IMR-90 (cell line): ENCODE measurements around the gene CD44. TPM values are rescaled to one million over a fixed set of nuclear protein-coding genes. Genes with fewer than 3 reads are reported as not detected.
A peak's percentile ranks its signal among the peaks of the same experiment; 100 is the strongest.

Source experiments
- ATAC-seq: fragments of 200-7000 bp; cut with Tn5 transposase; 2 replicates; pipeline ENCODE4 v1.9.1; 2020; ENCODE audit warnings: low read depth, mild to moderate bottlenecking, moderate library complexity
- BruUV-seq: library from RNA; stranded (reverse); fragments of 400-500 nt; replicated peaks from 2 replicates; lab custom pipeline; 2021; lab: Mats Ljungman, UMichigan
- CTCF ChIA-PET: fragments of 300-600 bp; formaldehyde crosslinking; extraction: SDS; loops from one replicate; lab custom pipeline; 2021; ENCODE audit warnings: antibody characterized with exemption; lab: Yijun Ruan, JAX
- POLR2A ChIA-PET: fragments of 300-600 bp; sonication (Branson Sonifier 250); formaldehyde crosslinking; loops from one replicate; lab custom pipeline; 2022; ENCODE audit warnings: antibody characterized with exemption; ENCODE audit not compliant: unreplicated experiment; lab: Charles Lee
- DNase-seq: peaks from one replicate; pipeline ENCODE4 v3.0.0; 2013
- H2AFZ ChIP-seq: replicated peaks from 2 replicates; pipeline ENCODE3; 2013; ENCODE audit warnings: low read length, mild to moderate bottlenecking; ENCODE audit not compliant: poor library complexity
- H2AK5ac ChIP-seq: 2 replicates; pipeline ENCODE4 v1.6.1; 2013; ENCODE audit warnings: low read depth, low read length, inconsistent platforms
- H2AK9ac ChIP-seq: replicated peaks from 2 replicates; pipeline ENCODE3; 2013; ENCODE audit warnings: mild to moderate bottlenecking, low read depth, low read length, moderate library complexity; ENCODE audit not compliant: poor library complexity
- H2BK120ac ChIP-seq: 2 replicates; pipeline ENCODE4 v1.6.1; 2013; ENCODE audit warnings: low read depth, low read length, inconsistent platforms
- H2BK15ac ChIP-seq: 3 replicates; pipeline ENCODE4 v1.6.1; 2013; ENCODE audit warnings: low read depth, low read length, inconsistent platforms
- H2BK20ac ChIP-seq: 2 replicates; pipeline ENCODE4 v1.6.1; 2013; ENCODE audit warnings: low read depth, mild to moderate bottlenecking, inconsistent platforms, low read length, moderate library complexity
- H2BK5ac ChIP-seq: 2 replicates; pipeline ENCODE4 v1.6.1; 2013; ENCODE audit warnings: mild to moderate bottlenecking, low read depth, low read length, inconsistent platforms; ENCODE audit not compliant: poor library complexity, severe bottlenecking
- H3K14ac ChIP-seq: replicated peaks from 2 replicates; pipeline ENCODE4 v1.6.1; 2013; ENCODE audit warnings: low read depth, low read length, inconsistent platforms
- H3K18ac ChIP-seq: 2 replicates; pipeline ENCODE4 v1.6.1; 2013; ENCODE audit warnings: low read depth, low read length, control low read depth
- H3K23ac ChIP-seq: 2 replicates; pipeline ENCODE4 v1.6.1; 2013; ENCODE audit warnings: low read depth, low read length, inconsistent platforms
- H3K27ac ChIP-seq: 2 replicates; pipeline ENCODE4 v1.5.1; 2013; ENCODE audit warnings: mild to moderate bottlenecking, control low read depth, low read length; ENCODE audit not compliant: insufficient read depth
- H3K27me3 ChIP-seq: 2 replicates; pipeline ENCODE4 v1.6.1; 2013; ENCODE audit warnings: low read length; ENCODE audit not compliant: control insufficient read depth, insufficient read depth
- H3K36me3 ChIP-seq: 2 replicates; pipeline ENCODE4 v1.6.1; 2013; ENCODE audit warnings: low read length, mixed read lengths; ENCODE audit not compliant: control insufficient read depth, insufficient read depth
- H3K4ac ChIP-seq: 2 replicates; pipeline ENCODE4 v1.6.1; 2013; ENCODE audit warnings: low read depth, low read length, inconsistent platforms
- H3K4me1 ChIP-seq: 2 replicates; pipeline ENCODE4 v1.6.1; 2013; ENCODE audit warnings: low read length, mixed read lengths; ENCODE audit not compliant: control insufficient read depth, insufficient read depth
- H3K4me2 ChIP-seq: 2 replicates; pipeline ENCODE4 v1.6.1; 2013; ENCODE audit warnings: low read depth, mild to moderate bottlenecking, control low read depth, low read length, moderate library complexity
- H3K4me3 ChIP-seq: 2 replicates; pipeline ENCODE4 v1.5.1; 2013; ENCODE audit warnings: low read depth, mild to moderate bottlenecking, control low read depth, low read length, moderate library complexity; ENCODE audit not compliant: insufficient read depth
- H3K56ac ChIP-seq: 2 replicates; pipeline ENCODE4 v1.6.1; 2013; ENCODE audit warnings: low read length, inconsistent platforms; ENCODE audit not compliant: insufficient read depth; ENCODE audit errors: extremely low read depth
- H3K79me1 ChIP-seq, 2 experiments: 2 replicates each; pipeline ENCODE4 v1.6.1; 2013; ENCODE audit warnings: low read length in 2 of 2, inconsistent platforms in 1 of 2, low read depth in 1 of 2
- H3K9ac ChIP-seq: 2 replicates; pipeline ENCODE4 v1.6.1; 2013; ENCODE audit warnings: low read depth, low read length, control low read depth
- H3K9me1 ChIP-seq: 2 replicates; pipeline ENCODE4 v1.6.1; 2013; ENCODE audit warnings: low read length, inconsistent platforms; ENCODE audit not compliant: insufficient read depth
- H3K9me3 ChIP-seq: 2 replicates; pipeline ENCODE4 v1.6.1; 2013; ENCODE audit warnings: low read length; ENCODE audit not compliant: control insufficient read depth, insufficient read depth
- H4K20me1 ChIP-seq: 2 replicates; pipeline ENCODE4 v1.6.1; 2013; ENCODE audit warnings: low read length, inconsistent platforms; ENCODE audit not compliant: insufficient read depth
- H4K5ac ChIP-seq: 2 replicates; pipeline ENCODE4 v1.6.1; 2013; ENCODE audit warnings: mild to moderate bottlenecking, low read depth, low read length, control low read depth
- H4K8ac ChIP-seq, 2 experiments: 2 replicates each; pipeline ENCODE4 v1.6.1; 2013; ENCODE audit warnings: low read depth in 2 of 2, low read length in 2 of 2, control low read depth in 1 of 2, inconsistent platforms in 1 of 2
- H4K91ac ChIP-seq: 2 replicates; pipeline ENCODE4 v1.6.1; 2013; ENCODE audit warnings: low read depth, low read length, inconsistent platforms; ENCODE audit not compliant: insufficient read depth
- POLR2A ChIP-seq: IDR thresholded peaks from 2 replicates; pipeline ENCODE4 v1.6.1; 2012; ENCODE audit warnings: mild to moderate bottlenecking, low read depth, low read length
- WGBS, 2 experiments: methylation state at CpG; one replicate each; pipeline versions ENCODE4 v1.1.5 to v1.1.7; 2013; ENCODE audit warnings: missing lambda C conversion rate in 2 of 2; ENCODE audit not compliant: insufficient read length in 1 of 2; ENCODE audit errors: extremely low coverage in 2 of 2; 5-methylcytosine and 5-hydroxymethylcytosine counted together
- dilution Hi-C: fragments of 300-500 bp; cut with HindIII; formaldehyde crosslinking; loops from one replicate; pipeline ENCODE4 v1.14.3; 2018; ENCODE audit warnings: low sequenced_read_pairs; ENCODE audit not compliant: unreplicated experiment
- in situ Hi-C: fragments of 300-500 bp; cut with MboI; formaldehyde crosslinking; loops from 3 replicates; pipeline ENCODE4 v1.14.3; 2019; ENCODE audit warnings: low sequenced_read_pairs, inconsistent platforms, mixed read lengths
- intact Hi-C: fragments of 100-400 bp; cut with micrococcal nuclease; formaldehyde crosslinking; loops from 2 replicates; pipeline ENCODE4 v1.10.0; 2022
- polyA plus RNA-seq, 3 experiments: library from polyadenylated mRNA; depleted of rRNA; stranded (reverse); fragments of >200 nt; gene quantifications; 2 replicates each; pipeline ENCODE4 v1.2.3, GENCODE V29; 2012; ENCODE audit warnings: low replicate concordance in 1 of 3
- total RNA-seq: library from RNA; depleted of rRNA; stranded (reverse); fragments of >200 nt; gene quantifications from 2 replicates; pipeline ENCODE4 v1.2.3, GENCODE V29; 2012

CD44 gene
- total and polyA plus RNA-seq, 2 of the 4 experiments (the other 2 are of a cell fraction): 357 to 947 TPM

- no peak overlapping the region for H2AFZ ChIP-seq
- TF ChIP-seq POLR2A: no peak
- H3K14ac ChIP-seq: 0 out of 2 replicates have a peak overlapping the region, but pooled peaks have one; percentile 24
- H3K27me3 ChIP-seq: no peaks in the 10 kb centered on the region
- peak overlapping the region; percentile 37; the same call in 1 of the 2 replicates for H4K91ac ChIP-seq
- peaks cover 2% of the 10 kb centered on the region; the same call in 1 of the 2 replicates for H3K9me1 ChIP-seq
- H3K36me3 ChIP-seq: no peaks in the 10 kb centered on the region; the same call in 1 of the 2 replicates
- no peaks in the 10 kb centered on the region for H4K20me1 ChIP-seq
- no CpG with 5 or more reads among the region's 2 CpGs for WGBS, 2 experiments
- no peaks in the 10 kb centered on the region for H3K9me3 ChIP-seq
- H3K27ac ChIP-seq: no peak overlapping the region
- in situ Hi-C loops: loop anchor here (10.0 kb wide), 1 partner anchor 55 kb away; no protein-coding TSS in a partner anchor
- DNase-seq (no peak), ATAC-seq (no peak)
- H2AK9ac ChIP-seq: no peak overlapping the region
- H3K4me3 ChIP-seq: no peak overlapping the region
- no peak overlapping the region; a peak in 2 of 4 replicates for H4K8ac ChIP-seq
- no peak overlapping the region for H2BK5ac ChIP-seq
- H4K5ac ChIP-seq: no peak overlapping the region
- H3K23ac ChIP-seq: no peak overlapping the region
- peak overlapping the region; percentile 11; the same call in 1 of the 2 replicates for H3K18ac ChIP-seq
- peak overlapping the region; percentile 37; the same call in 1 of the 2 replicates for H2AK5ac ChIP-seq
- H3K56ac ChIP-seq: no peak overlapping the region
- no peak overlapping the region for H3K4me2 ChIP-seq
- no peak overlapping the region for H3K9ac ChIP-seq
- POLR2A ChIA-PET: no interaction called here
- H3K4ac ChIP-seq: peak overlapping the region; percentile 3; the same call in 1 of the 2 replicates
- dilution Hi-C loops: no loop called here
- peaks cover 8% of the 10 kb centered on the region for H3K4me1 ChIP-seq
- peak overlapping the region; percentile 7 for H2BK20ac ChIP-seq
- intact Hi-C loops: no loop called here
- BruUV-seq: no TSS peak
- H3K79me1 ChIP-seq: no peaks in the 10 kb centered on the region
- CTCF ChIA-PET: no interaction called here
- H2BK120ac ChIP-seq: peak overlapping the region; percentile 9
- peak overlapping the region; percentile 65 for H2BK15ac ChIP-seq
These were observed 120.6 kb downstream of the CD44 start for GRCh38 chr11:35259529-35259928.
